Activated CD4-positive, alpha-beta T cell treated with anti-CD3 and anti-CD28 coated beads, Interleukin-2, Interleukin-4, amounts not matched to agents 100 ng/mL and 50 ng/mL, durations not matched to agents 16 hours and 8 hours (primary cell): Measurements from ENCODE around the gene HPN.
"Not testable (repeated sequence)": the region's sequence is repeated elsewhere in the genome, so short reads cannot be mapped to it uniquely, and the experiment has no call there.

Experiments
- DNase-seq: peaks from one replicate; pipeline ENCODE4 v3.0.0-alpha.2; 2020; ENCODE audit warnings: low spot score

The HPN gene

DNA sequence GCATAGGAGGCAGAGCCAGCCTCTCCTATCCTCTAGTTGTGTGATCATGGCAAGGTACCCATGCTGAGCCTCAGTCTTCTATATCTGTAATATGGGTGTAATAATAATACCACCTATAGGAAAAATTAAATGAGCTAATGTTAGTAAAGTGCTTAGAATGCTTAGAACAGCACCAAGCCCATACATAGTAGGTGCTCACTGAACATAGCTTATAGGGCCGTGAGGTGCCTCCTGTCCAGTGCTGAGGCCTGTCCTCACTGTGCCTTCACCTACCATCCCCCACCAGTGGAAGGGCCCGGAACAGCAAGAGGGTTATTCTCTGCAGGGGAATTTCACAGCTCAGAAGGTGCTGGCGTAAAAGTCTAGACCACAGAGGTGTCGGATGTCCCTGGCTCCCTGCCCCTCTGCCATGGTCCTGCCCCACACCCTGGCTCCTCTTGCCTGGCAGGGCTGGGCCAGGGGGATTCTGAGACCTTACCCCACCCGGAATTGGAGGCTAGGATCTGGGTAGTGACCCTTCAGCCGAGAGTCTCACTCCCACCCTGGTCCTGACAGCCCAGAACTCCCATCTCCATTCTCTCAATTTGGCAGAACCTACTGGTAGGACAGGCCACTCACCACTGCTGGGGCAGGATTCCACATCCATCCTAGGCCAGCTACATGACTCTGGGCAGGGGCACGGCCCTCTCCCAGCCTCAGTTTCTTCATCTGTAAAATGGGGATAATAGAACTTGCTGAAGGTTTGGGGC lies 13.5 kb upstream of the HPN start:
- no peak for DNase-seq

GRCh38 chr19:35028600-35028885 lies 13.0 kb upstream of the HPN start:
- DNase-seq: not testable (repeated sequence)

DNA sequence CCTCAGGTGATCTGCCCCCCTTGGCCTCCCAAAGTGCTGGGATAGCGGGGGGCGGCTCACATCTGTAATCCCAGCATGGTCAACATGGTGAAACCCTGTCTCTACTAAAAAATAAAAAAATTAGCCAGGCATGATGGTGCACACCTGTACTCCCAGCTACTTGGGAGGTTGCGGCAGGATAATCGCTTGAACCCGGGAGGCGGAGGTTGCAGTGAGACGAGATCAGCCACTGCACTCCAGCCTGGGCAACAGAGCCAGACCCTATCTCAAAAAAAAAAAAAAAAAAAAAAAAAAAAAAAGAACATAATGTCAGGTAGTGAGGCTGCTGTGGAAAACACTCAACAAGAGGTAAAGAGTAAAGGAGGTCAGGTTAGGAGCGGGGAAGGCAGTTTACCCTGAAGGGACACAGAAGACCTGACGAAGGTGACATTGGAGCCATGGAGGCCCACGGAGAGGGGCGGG lies 12.2 kb upstream of the HPN start:
- DNase-seq: not testable (repeated sequence)

DNA sequence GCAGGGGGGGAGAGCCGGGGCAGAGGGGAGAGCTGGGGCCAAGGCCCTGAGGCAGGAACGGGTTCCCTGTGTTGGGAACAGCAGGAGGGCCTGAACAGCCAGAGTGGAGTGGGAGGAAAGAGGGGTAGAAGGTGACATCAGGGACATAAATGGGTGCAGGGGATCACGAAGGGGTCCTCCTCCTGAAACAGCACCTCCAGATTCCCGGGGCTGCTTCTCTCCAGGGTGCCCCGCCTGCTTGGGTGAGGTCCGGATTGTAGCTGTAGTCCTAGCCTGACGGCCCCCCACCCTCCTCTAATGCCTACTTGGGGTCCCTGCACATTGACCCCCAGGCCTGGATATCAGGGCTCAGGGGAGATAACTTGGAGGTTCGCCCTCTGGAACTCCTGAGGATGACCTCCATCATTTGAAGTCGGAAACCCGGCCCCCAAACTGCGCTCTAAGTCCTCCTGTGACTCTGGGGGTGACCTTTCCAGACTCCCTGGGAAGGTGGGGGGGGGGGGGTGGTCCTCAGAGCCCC lies 11.7 kb upstream of the HPN start:
- no peak for DNase-seq

GRCh38 chr19:35030257-35031071 lies 11.1 kb upstream of the HPN start, which contains the start of gene SCN1B:
Gene SCN1B (plus strand): TSS chr19:35030470. CDS start chr19:35030821, 351 bp downstream.
- peak; percentile 44 for DNase-seq

GRCh38 chr19:35031072-35031881 lies 10.2 kb upstream of the HPN start:
- no peak for DNase-seq

DNA sequence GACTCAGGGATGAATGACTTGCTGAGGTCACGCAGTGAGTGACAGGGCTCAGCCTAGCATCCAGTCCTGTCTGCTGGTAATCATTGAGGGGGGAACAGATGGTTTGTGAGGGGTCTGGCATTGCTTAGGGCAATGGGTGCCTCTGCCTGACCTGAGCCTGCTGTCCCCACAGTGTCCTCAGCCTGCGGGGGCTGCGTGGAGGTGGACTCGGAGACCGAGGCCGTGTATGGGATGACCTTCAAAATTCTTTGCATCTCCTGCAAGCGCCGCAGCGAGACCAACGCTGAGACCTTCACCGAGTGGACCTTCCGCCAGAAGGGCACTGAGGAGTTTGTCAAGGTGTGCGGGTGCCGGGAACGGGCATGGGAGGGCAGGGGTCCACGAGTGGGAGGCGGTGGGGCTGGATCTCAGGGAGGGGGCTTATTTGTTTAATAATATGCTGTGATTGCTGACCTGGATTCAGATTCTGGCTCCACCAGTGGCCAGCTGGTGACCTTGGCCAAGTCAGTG lies 9.1 kb upstream of the HPN start:
- no peak for DNase-seq

GRCh38 chr19:35033067-35034004 lies 8.2 kb upstream of the HPN start:
- no peak for DNase-seq

DNA sequence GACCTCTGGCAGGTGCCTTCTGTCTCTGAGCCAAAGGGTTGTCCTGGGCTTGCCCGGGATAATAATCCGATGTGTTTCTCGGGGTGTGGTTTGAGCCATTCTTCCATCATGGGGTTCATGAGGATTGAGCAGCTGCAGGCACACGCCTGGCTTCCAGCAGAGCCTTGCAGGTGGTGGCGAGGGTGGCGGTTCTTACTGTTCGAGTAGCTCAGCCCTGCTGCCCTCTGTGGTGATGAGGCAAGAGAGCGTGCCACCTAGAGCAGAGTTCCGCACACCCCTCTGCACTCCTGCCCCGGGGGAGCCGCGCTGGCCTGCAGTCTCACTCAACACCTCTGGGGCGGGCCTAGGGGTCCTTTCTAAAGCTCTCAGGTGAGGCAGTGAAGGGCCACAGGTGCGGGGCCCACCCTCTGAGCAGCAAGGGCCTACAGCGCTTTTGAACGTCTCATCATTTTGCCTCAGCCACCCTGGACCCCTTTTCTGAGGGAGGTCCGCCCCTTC lies 7.5 kb upstream of the HPN start:
- DNase-seq: no peak

DNA sequence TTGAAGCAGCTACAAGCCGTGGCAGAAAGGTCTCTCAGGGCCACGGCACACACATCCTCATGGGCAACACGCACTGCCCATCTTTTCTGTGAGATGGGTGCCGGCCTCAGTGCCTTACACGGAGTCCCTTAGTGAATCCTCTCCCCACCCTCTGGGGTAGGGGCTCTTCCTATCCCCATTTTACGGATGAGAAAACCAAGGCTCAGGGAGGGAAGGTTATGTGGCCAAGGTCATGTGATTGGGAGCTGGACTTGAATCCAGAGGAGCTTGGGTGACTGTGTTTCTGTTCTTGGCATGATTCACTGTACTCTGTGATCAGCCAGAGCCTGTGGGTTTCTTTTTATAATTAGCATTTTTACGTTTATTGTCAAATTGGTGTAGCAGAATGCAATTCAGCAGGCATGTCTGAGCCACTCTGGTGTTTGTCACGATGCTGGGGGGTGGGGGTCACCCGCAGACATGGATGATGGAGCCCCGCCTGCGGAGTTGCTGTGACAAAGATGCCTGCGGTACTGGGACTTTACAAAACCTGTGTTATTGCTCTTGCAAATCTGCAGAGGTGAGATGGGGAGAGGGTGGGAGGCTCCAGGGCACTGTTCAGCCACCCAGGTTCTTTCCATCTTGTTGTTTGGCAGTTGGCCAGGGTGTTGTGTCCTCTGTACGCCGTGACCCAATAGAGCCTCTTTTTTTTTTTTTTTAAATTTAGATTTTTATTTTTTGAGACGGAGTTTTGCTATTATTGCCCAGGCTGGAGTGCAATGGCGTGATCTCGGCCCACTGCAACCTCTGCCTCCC lies 6.7 kb upstream of the HPN start:
- DNase-seq: no peak

DNA sequence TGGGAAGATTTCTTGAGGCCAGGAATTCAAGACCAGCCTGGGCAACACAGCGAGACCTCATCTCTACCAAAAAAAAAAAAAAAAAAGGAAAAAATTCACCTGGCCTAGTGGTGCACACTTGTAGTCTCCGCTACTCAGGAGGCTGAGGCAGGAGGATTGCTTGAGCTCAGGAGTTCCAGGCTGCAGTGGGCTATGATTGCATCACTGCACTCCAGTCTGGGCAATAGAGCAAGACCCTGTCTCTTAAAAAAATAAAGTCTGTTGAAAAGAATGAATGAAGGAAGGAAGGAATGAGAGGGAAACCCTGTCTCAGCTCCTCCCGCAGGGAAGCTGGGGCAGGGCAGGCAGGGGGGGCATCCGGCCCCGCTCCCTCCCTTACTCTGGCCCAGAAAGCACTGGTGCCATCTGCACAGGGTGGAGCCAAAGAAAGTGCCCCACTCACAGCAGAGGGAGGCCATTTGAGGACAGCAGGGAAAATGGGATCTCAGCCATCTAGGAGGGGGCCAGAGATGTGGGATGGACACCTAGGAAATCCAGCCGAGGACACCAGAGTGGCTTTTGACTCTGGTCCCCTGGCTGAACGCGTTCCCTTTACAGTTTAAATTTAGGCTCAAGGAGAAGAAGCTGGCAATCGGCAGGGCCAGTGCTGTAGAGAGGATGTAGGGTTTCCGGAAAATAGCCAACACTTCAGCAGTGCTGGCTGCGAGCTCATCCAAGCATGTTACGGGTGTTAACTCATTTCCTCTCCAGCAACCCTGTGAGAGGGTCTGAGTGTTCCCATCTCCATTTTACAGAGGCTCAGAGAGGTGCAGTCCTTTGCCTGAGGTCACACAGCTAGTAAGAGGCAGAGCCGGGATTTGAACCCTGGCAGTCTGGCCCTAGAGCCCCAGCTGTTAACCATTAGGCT lies 3.6 kb upstream of the HPN start:
- DNase-seq: no peak

GRCh38 chr19:35038623-35039512 lies 2.7 kb upstream of the HPN start:
- DNase-seq: no peak

- no peak for DNase-seq
Measured at GRCh38 chr19:35039881-35040825, 1.4 kb upstream of the HPN start.

DNA sequence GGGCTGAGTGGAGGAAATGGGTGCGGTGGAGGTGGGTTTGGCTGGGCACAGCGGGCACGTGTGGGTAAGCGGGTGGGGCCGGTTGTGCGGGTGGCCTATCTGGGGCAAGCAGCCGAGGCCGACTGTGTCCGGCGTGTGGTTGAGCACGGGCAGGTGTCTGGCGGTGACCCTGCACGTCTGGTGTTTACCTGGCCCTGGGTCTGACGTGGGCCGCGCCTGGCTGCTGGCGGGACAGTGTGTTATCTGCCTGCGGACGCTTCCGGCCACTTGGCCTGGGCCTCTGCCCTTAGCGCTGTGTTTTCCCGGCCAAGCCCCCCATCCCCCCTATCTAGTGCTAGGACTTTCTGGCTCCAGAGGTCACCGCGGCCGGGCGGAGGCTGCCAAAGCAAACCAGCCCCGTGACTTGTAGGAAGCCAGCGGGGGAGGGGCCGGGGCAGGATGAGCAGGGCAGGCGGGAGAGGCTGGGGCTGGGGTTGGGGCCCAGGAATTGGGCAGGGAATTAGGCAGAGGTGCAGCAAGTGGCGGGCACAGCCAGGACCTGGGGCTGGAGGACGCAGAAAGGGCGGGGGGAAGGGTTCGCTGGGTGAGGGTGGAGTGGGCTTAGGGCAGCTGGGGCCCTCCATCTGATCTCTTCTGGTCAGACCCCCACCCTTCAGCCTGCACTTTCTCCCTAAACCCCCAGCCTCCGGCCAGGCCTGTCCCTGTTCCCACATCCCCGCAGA lies 534 bp upstream of the HPN start:
- DNase-seq: no peak

DNA sequence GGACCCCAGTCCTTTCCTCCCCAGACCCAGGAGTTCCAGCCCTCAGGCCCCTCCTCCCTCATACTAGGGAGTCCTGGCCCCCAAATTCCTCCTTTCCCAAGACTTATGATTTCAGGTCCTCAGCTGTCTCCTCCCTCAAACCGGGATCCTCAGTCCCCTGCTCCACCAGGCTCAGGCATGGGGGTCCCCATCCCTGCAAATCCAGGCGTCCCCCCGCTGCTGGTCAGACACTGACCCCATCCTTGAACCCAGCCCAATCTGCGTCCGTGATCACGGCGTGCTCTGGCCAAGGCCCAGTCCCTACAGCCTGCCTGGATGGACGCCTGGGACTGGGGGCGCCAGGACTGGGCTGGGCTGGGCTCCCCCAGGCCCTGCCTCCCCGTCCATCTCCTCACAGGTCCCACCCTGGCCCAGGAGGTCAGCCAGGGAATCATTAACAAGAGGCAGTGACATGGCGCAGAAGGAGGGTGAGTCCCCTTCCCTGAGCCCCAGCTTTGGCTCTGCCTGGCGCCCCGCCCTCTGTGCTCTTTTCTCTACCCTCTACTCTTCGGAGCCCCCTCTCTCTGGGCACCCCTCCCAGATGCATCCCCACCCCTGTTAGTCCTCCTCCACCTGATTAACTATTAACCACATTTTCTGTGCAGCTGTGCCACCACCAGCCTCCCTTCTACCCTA lies 672 bp downstream of the HPN start:
- no peak for DNase-seq
